HepG2 (cell line): ENCODE measurements around the gene EPG5. TPM values are rescaled to one million over a fixed set of nuclear protein-coding genes. Genes with fewer than 3 reads are reported as not detected.

ENCODE experiments used
- ATAC-seq: fragments of 200-7000 bp; cut with Tn5 transposase; 3 replicates; pipeline ENCODE4 v1.9.1; 2020; ENCODE audit warnings: mild to moderate bottlenecking, moderate library complexity
- BruUV-seq: library from RNA; stranded (reverse); fragments of 400-500 nt; replicated peaks from 2 replicates; lab custom pipeline; 2021; lab: Mats Ljungman, UMichigan
- CTCF ChIA-PET: fragments of 300-600 bp; formaldehyde crosslinking; extraction: SDS; loops from one replicate; lab custom pipeline; 2021; ENCODE audit warnings: low total read pairs, inconsistent platforms, low intra/inter-chr PET ratio; lab: Yijun Ruan, JAX
- POLR2A ChIA-PET: fragments of 350-600 bp; sonication (Branson Sonifier 250); formaldehyde crosslinking; loops from one replicate; lab custom pipeline; 2020; ENCODE audit warnings: antibody characterized with exemption, inconsistent platforms; lab: Yijun Ruan, JAX
- DNase-seq: peaks from one replicate; pipeline ENCODE4 v3.0.0-alpha.2; 2015; ENCODE audit warnings: low spot score
- FAIRE-seq: peaks from 3 replicates; lab custom pipeline; 2011; peaks lifted over from hg19 to GRCh38; lab: Jason Lieb, UNC
- H2AFZ ChIP-seq: one replicate; pipeline ENCODE4 v1.6.1; 2011; ENCODE audit warnings: low read length, inconsistent platforms
- H3K27ac ChIP-seq: fragments of 300-600 bp; 3 replicates; pipeline ENCODE4 v1.8.0; 2011; ENCODE audit warnings: mixed run types, mild to moderate bottlenecking, mixed read lengths, low read length, inconsistent platforms; ENCODE audit not compliant: insufficient read depth; ENCODE audit errors: extremely low read length
- H3K27me3 ChIP-seq, 2 experiments: fragments of 200-600 bp in 1 of 2; 2 replicates in 1 of 2; 3 replicates in 1 of 2; pipeline versions ENCODE4 v1.6.0 to v1.8.0; 2011; ENCODE audit warnings: low read length in 2 of 2, mild to moderate bottlenecking in 2 of 2, moderate library complexity in 2 of 2, inconsistent platforms in 1 of 2; ENCODE audit not compliant: insufficient read depth in 2 of 2, control insufficient read depth in 1 of 2
- H3K36me3 ChIP-seq, 2 experiments: fragments of 200-600 bp in 1 of 2; replicated peaks in 1 of 2; 2 replicates in 1 of 2; 3 replicates in 1 of 2; pipeline versions ENCODE4 v1.5.1 to v1.8.0; 2011; ENCODE audit warnings: low read length in 2 of 2, inconsistent platforms in 1 of 2; ENCODE audit not compliant: insufficient read depth in 2 of 2, control insufficient read depth in 1 of 2
- H3K4me1 ChIP-seq: 2 replicates; pipeline ENCODE4 v1.5.1; 2012; ENCODE audit warnings: low read length, inconsistent platforms; ENCODE audit not compliant: insufficient read depth
- H3K4me2 ChIP-seq: 2 replicates; pipeline ENCODE4 v1.6.0; 2011; ENCODE audit warnings: low read depth, low read length, inconsistent platforms
- H3K4me3 ChIP-seq, 3 experiments: fragments of 200-600 bp in 1 of 3; sonication (generic), shearing (Covaris generic) in 1 of 3; replicated peaks in 1 of 3; 2 replicates each; pipeline ENCODE4 v1.5.1; 2011 to 2016; ENCODE audit warnings: low read length in 3 of 3, inconsistent platforms in 2 of 3, low read depth in 2 of 3, mild to moderate bottlenecking in 2 of 3, control low read depth in 1 of 3, mixed read lengths in 1 of 3; ENCODE audit not compliant: insufficient read depth in 1 of 3
- H3K79me2 ChIP-seq: one replicate; pipeline ENCODE4 v1.6.1; 2011; ENCODE audit warnings: low read length, inconsistent platforms; ENCODE audit not compliant: insufficient read depth
- H3K9ac ChIP-seq: 2 replicates; pipeline ENCODE4 v1.6.0; 2011; ENCODE audit warnings: mild to moderate bottlenecking, low read depth, low read length, inconsistent platforms; ENCODE audit not compliant: insufficient read depth
- H3K9me3 ChIP-seq: 2 replicates; pipeline ENCODE4 v1.5.1; 2012; ENCODE audit warnings: mild to moderate bottlenecking, low read length
- H4K20me1 ChIP-seq: 2 replicates; pipeline ENCODE4 v1.6.0; 2011; ENCODE audit warnings: inconsistent platforms, mild to moderate bottlenecking, low read length, moderate library complexity; ENCODE audit not compliant: insufficient read depth
- CEBPB ChIP-seq: IDR thresholded peaks from 2 replicates; pipeline ENCODE4 v1.6.1; 2011; ENCODE audit warnings: low read depth, low read length, improper control_type of control experiment, borderline replicate concordance
- ELF4 ChIP-seq: sonication (generic); formaldehyde crosslinking; IDR thresholded peaks from 2 replicates; pipeline ENCODE4 v1.5.0; 2020; ENCODE audit warnings: missing genetic modification reagents, mild to moderate bottlenecking, moderate library complexity, borderline replicate concordance
- HHEX ChIP-seq: IDR thresholded peaks from 2 replicates; pipeline ENCODE4 v1.6.1; 2016; ENCODE audit warnings: control low read depth
- MED1 ChIP-seq: sonication (generic); formaldehyde crosslinking; IDR thresholded peaks from 2 replicates; pipeline ENCODE4 v1.4.0; 2020; ENCODE audit warnings: missing genetic modification reagents
- PAWR ChIP-seq: sonication (generic); formaldehyde crosslinking; IDR thresholded peaks from 2 replicates; pipeline ENCODE4 v1.4.0; 2020; ENCODE audit warnings: missing genetic modification reagents, mild to moderate bottlenecking, borderline replicate concordance
- ZC3H4 ChIP-seq: sonication (generic); formaldehyde crosslinking; IDR thresholded peaks from 2 replicates; pipeline ENCODE4 v1.4.0; 2020; ENCODE audit warnings: missing genetic modification reagents, borderline replicate concordance
- ZNF180 ChIP-seq: sonication (generic); formaldehyde crosslinking; IDR thresholded peaks from 2 replicates; pipeline ENCODE4 v1.4.0; 2020; ENCODE audit warnings: low read depth, missing genetic modification reagents, borderline replicate concordance
- WGBS: methylation state at CpG from one replicate; pipeline ENCODE4 v1.1.6; 2017; ENCODE audit warnings: low lambda C conversion rate; 5-methylcytosine and 5-hydroxymethylcytosine counted together
- in situ Hi-C: cut with HindIII; loops from 2 replicates; pipeline ENCODE4 v1.10.0; 2017; ENCODE audit warnings: low pct_unique_long_range_greater_than_20kb; ENCODE audit not compliant: extremely low pct_ligation_motif_present
- intact Hi-C: fragments of 100-400 bp; cut with micrococcal nuclease; formaldehyde crosslinking; loops from one replicate; pipeline ENCODE4 v1.10.0; 2022; ENCODE audit not compliant: unreplicated experiment
- polyA plus RNA-seq, 8 experiments: library from polyadenylated mRNA; depleted of rRNA in 3 of 8; stranded (reverse) in 7 of 8; unstranded in 1 of 8; fragments of >200 nt; fragmentation: Illumina TruSeq in 4 of 8; extraction: Trizol in 4 of 8; gene quantifications; 2 replicates each; pipeline versions ENCODE4 v1.2.1 to v1.2.3, GENCODE V29; 2011 to 2016; ENCODE audit warnings: low read depth in 4 of 8, missing spikeins in 1 of 8, mixed read lengths in 1 of 8; ENCODE audit not compliant: insufficient read depth in 1 of 8
- total RNA-seq, 5 experiments: library from RNA; depleted of rRNA; stranded (reverse); fragments of >200 nt; fragmentation: Illumina TruSeq; extraction: Trizol; gene quantifications; 2 replicates each; pipeline ENCODE4 v1.2.3, GENCODE V29; 2016; ENCODE audit warnings: low read depth in 1 of 5
- TF ChIP-seq, protein P1 (sequence below): sonication (generic); formaldehyde crosslinking; IDR thresholded peaks from 2 replicates; pipeline ENCODE4 v1.4.0; 2020; ENCODE audit warnings: missing genetic modification reagents
- TF ChIP-seq, protein P2 (sequence below): sonication (generic); formaldehyde crosslinking; IDR thresholded peaks from 2 replicates; pipeline ENCODE4 v1.4.0; 2020; ENCODE audit warnings: missing genetic modification reagents

The EPG5 gene
- total and polyA plus RNA-seq, 2 of the 13 experiments (the other 11 are each of a cell fraction or from before 2014, with no cell fraction given): 6.7 to 9.3 TPM

DNA sequence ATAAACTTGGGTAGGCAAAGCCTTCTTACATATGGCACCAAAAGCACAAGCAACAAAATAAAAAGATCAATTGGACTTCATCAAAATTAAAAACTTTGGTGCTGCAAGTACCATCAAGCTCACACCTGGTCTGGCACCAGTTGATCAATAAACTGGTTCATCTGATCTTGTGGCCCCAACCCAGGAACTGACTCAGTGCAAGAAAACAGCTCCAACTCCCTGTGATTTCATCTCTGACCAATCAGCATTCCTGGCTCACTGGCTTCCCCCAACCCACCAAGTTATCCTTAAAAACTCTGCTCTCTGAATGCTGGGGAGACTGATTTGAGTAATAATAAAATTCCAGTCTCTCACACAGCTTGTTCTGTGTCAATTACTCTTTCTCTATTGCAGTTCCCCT, 8.4 kb downstream of the EPG5 start:
- no TSS peak for BruUV-seq
- POLR2A ChIA-PET: no interaction called here
- in situ Hi-C loops (no loop called here), intact Hi-C loops (no loop called here)
- Histone ChIP-seq H4K20me1 (no peaks in the 10 kb centered on the region), H3K9me3 (no peaks in the 10 kb centered on the region), H3K79me2 (peaks cover 6% of the 10 kb centered on the region), H3K27ac (no peak overlapping the region), H3K4me1 (peaks cover 21% of the 10 kb centered on the region), H3K4me3 (no peak overlapping the region), H3K4me2 (no peak overlapping the region), H2AFZ (no peak overlapping the region), H3K36me3 (peaks cover 10 to 32% of the 10 kb centered on the region in 2 experiments; a peak in 4 of 5 replicates), H3K27me3 (no peaks in the 10 kb centered on the region), H3K9ac (no peak overlapping the region)
- FAIRE-seq: no peak
- CTCF ChIA-PET: no interaction called here
- ATAC-seq: no peak
- TF ChIP-seq ELF4 (no peak), PAWR (CRISPR knock-in tag) (no peak), ZNF180 (no peak), ZC3H4 (CRISPR knock-in tag) (no peak), HHEX (CRISPR knock-in tag) (no peak), MED1 (CRISPR knock-in tag) (no peak)
- TF ChIP-seq, protein P1, sequence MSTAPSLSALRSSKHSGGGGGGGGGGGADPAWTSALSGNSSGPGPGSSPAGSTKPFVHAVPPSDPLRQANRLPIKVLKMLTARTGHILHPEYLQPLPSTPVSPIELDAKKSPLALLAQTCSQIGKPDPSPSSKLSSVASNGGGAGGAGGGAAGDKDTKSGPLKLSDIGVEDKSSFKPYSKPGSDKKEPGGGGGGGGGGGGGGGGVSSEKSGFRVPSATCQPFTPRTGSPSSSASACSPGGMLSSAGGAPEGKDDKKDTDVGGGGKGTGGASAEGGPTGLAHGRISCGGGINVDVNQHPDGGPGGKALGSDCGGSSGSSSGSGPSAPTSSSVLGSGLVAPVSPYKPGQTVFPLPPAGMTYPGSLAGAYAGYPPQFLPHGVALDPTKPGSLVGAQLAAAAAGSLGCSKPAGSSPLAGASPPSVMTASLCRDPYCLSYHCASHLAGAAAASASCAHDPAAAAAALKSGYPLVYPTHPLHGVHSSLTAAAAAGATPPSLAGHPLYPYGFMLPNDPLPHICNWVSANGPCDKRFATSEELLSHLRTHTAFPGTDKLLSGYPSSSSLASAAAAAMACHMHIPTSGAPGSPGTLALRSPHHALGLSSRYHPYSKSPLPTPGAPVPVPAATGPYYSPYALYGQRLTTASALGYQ (CRISPR knock-in tag): no peak
- no peak for DNase-seq

DNA sequence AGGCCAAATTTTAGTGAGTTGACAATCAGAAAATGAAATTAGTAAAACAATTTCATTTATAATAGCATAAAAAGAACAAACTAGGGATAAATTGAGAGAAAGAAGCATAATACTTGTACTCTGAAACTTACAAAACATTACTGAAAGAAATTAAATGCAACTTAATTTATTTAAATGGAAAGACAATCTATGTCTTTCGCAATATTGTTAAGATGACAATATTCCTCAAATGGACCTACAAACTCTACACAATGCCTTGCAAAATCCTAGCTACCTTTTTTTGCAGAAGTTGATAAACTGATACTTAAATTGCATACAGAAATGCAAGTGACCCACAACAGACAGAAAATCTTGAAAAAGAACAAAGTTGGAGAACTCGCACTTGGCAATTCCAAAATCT, 9.1 kb downstream of the EPG5 start:
- Histone ChIP-seq H3K4me1 (peaks cover 15% of the 10 kb centered on the region), H3K9me3 (no peaks in the 10 kb centered on the region), H3K36me3 (peaks cover 14 to 39% of the 10 kb centered on the region in 2 experiments; a peak in 4 of 5 replicates), H3K4me3 (no peak overlapping the region), H3K4me2 (no peak overlapping the region), H2AFZ (no peak overlapping the region), H3K9ac (no peak overlapping the region), H3K27me3 (no peaks in the 10 kb centered on the region), H4K20me1 (no peaks in the 10 kb centered on the region), H3K27ac (no peak overlapping the region), H3K79me2 (peaks cover 6% of the 10 kb centered on the region)
- FAIRE-seq: no peak
- 97% methylated on average over 2 of the region's 2 CpGs for WGBS
- ATAC-seq: no peak
- intact Hi-C loops: no loop called here
- peak; percentile 56; the same call in 1 of the 2 replicates for TF ChIP-seq CEBPB
- TF ChIP-seq, protein P2, sequence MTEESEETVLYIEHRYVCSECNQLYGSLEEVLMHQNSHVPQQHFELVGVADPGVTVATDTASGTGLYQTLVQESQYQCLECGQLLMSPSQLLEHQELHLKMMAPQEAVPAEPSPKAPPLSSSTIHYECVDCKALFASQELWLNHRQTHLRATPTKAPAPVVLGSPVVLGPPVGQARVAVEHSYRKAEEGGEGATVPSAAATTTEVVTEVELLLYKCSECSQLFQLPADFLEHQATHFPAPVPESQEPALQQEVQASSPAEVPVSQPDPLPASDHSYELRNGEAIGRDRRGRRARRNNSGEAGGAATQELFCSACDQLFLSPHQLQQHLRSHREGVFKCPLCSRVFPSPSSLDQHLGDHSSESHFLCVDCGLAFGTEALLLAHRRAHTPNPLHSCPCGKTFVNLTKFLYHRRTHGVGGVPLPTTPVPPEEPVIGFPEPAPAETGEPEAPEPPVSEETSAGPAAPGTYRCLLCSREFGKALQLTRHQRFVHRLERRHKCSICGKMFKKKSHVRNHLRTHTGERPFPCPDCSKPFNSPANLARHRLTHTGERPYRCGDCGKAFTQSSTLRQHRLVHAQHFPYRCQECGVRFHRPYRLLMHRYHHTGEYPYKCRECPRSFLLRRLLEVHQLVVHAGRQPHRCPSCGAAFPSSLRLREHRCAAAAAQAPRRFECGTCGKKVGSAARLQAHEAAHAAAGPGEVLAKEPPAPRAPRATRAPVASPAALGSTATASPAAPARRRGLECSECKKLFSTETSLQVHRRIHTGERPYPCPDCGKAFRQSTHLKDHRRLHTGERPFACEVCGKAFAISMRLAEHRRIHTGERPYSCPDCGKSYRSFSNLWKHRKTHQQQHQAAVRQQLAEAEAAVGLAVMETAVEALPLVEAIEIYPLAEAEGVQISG: no peak
- no TSS peak for BruUV-seq
- ChIA-PET POLR2A (no interaction called here), CTCF (no interaction called here)
- no peak for DNase-seq
- in situ Hi-C loops: no loop called here
